Sigmoid colon (tissue), 4 donors: ENCODE results near the gene TPSD1.
"Not testable (repeated sequence)": the region's sequence is repeated elsewhere in the genome, so short reads cannot be mapped to it uniquely, and the experiment has no call there.

Experiments used
- EP300 ChIP-seq, 4 donors: sonication (generic); formaldehyde crosslinking; IDR thresholded peaks; one replicate each; pipeline ENCODE4 v1.6.1; 2017; ENCODE audit warnings: antibody characterized with exemption in 4 of 4
- POLR2A ChIP-seq, 2 donors: fragments of 450-650 bp; IDR thresholded peaks; one replicate each; pipeline ENCODE4 v1.6.1; 2016; ENCODE audit warnings: antibody characterized with exemption in 2 of 2, mild to moderate bottlenecking in 2 of 2, moderate library complexity in 2 of 2
- POLR2AphosphoS5 ChIP-seq, 4 donors: sonication (generic); formaldehyde crosslinking; IDR thresholded peaks; one replicate each; pipeline ENCODE4 v1.6.1; 2017; ENCODE audit warnings: antibody characterized with exemption in 4 of 4
- TF ChIP-seq, protein P1 (sequence below), 4 experiments: fragments of 450-650 bp in 3 of 4; fragments of 200-600 bp in 1 of 4; IDR thresholded peaks; one replicate each; pipeline ENCODE4 v1.5.1; 2016 to 2019; ENCODE audit warnings: antibody characterized with exemption in 4 of 4, mild to moderate bottlenecking in 3 of 4, moderate library complexity in 2 of 4

DNA sequence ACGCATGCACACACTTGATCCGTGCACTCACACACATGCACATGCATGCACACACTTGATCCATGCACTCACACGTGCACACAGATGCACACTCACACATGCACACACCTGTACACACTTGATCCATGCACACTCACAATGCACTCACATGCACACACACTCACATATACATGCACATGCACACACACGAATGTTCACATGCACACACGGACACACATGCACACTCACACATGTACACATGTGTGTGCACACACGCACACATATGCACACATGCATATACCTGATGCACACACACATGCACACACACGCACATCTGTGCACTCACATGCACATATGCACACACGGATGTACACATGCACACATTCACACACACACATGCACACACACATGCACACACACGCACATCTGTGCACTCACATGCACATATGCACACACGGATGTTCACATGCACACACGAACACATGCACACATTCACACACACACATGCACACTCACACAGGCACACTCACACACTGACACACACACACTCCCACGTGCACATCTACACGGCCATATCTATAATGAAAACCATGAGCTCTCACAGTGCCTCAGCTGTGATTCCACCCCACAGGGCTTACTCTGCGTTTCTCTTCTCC is 7.8 kb upstream of the TPSD1 start:
- TF ChIP-seq, protein P1, sequence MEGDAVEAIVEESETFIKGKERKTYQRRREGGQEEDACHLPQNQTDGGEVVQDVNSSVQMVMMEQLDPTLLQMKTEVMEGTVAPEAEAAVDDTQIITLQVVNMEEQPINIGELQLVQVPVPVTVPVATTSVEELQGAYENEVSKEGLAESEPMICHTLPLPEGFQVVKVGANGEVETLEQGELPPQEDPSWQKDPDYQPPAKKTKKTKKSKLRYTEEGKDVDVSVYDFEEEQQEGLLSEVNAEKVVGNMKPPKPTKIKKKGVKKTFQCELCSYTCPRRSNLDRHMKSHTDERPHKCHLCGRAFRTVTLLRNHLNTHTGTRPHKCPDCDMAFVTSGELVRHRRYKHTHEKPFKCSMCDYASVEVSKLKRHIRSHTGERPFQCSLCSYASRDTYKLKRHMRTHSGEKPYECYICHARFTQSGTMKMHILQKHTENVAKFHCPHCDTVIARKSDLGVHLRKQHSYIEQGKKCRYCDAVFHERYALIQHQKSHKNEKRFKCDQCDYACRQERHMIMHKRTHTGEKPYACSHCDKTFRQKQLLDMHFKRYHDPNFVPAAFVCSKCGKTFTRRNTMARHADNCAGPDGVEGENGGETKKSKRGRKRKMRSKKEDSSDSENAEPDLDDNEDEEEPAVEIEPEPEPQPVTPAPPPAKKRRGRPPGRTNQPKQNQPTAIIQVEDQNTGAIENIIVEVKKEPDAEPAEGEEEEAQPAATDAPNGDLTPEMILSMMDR (IDR thresholded peaks at IDR 0.05), result not testable (repeated sequence)
- not testable (repeated sequence) for TF ChIP-seq EP300, POLR2AphosphoS5, POLR2A (IDR thresholded peaks at IDR 0.05)
